IMR-90 (cell line): ENCODE measurements around the gene SLC39A3. TPM values are rescaled to one million over a fixed set of nuclear protein-coding genes. Genes with fewer than 3 reads are reported as not detected.

Experiments used
- ATAC-seq: fragments of 200-7000 bp; cut with Tn5 transposase; 2 replicates; pipeline ENCODE4 v1.9.1; 2020; ENCODE audit warnings: low read depth, mild to moderate bottlenecking, moderate library complexity
- BruUV-seq: library from RNA; stranded (reverse); fragments of 400-500 nt; replicated peaks from 2 replicates; lab custom pipeline; 2021; lab: Mats Ljungman, UMichigan
- CTCF ChIA-PET: fragments of 300-600 bp; formaldehyde crosslinking; extraction: SDS; loops from one replicate; lab custom pipeline; 2021; ENCODE audit warnings: antibody characterized with exemption; lab: Yijun Ruan, JAX
- POLR2A ChIA-PET: fragments of 300-600 bp; sonication (Branson Sonifier 250); formaldehyde crosslinking; loops from one replicate; lab custom pipeline; 2022; ENCODE audit warnings: antibody characterized with exemption; ENCODE audit not compliant: unreplicated experiment; lab: Charles Lee
- DNase-seq: peaks from one replicate; pipeline ENCODE4 v3.0.0; 2013
- H2AFZ ChIP-seq: replicated peaks from 2 replicates; pipeline ENCODE3; 2013; ENCODE audit warnings: low read length, mild to moderate bottlenecking; ENCODE audit not compliant: poor library complexity
- H2AK5ac ChIP-seq: 2 replicates; pipeline ENCODE4 v1.6.1; 2013; ENCODE audit warnings: low read depth, low read length, inconsistent platforms
- H2AK9ac ChIP-seq: replicated peaks from 2 replicates; pipeline ENCODE3; 2013; ENCODE audit warnings: mild to moderate bottlenecking, low read depth, low read length, moderate library complexity; ENCODE audit not compliant: poor library complexity
- H2BK120ac ChIP-seq: 2 replicates; pipeline ENCODE4 v1.6.1; 2013; ENCODE audit warnings: low read depth, low read length, inconsistent platforms
- H2BK15ac ChIP-seq: 3 replicates; pipeline ENCODE4 v1.6.1; 2013; ENCODE audit warnings: low read depth, low read length, inconsistent platforms
- H2BK20ac ChIP-seq: 2 replicates; pipeline ENCODE4 v1.6.1; 2013; ENCODE audit warnings: low read depth, mild to moderate bottlenecking, inconsistent platforms, low read length, moderate library complexity
- H2BK5ac ChIP-seq: 2 replicates; pipeline ENCODE4 v1.6.1; 2013; ENCODE audit warnings: mild to moderate bottlenecking, low read depth, low read length, inconsistent platforms; ENCODE audit not compliant: poor library complexity, severe bottlenecking
- H3K14ac ChIP-seq: replicated peaks from 2 replicates; pipeline ENCODE4 v1.6.1; 2013; ENCODE audit warnings: low read depth, low read length, inconsistent platforms
- H3K18ac ChIP-seq: 2 replicates; pipeline ENCODE4 v1.6.1; 2013; ENCODE audit warnings: low read depth, low read length, control low read depth
- H3K23ac ChIP-seq: 2 replicates; pipeline ENCODE4 v1.6.1; 2013; ENCODE audit warnings: low read depth, low read length, inconsistent platforms
- H3K27ac ChIP-seq: 2 replicates; pipeline ENCODE4 v1.5.1; 2013; ENCODE audit warnings: mild to moderate bottlenecking, control low read depth, low read length; ENCODE audit not compliant: insufficient read depth
- H3K27me3 ChIP-seq: 2 replicates; pipeline ENCODE4 v1.6.1; 2013; ENCODE audit warnings: low read length; ENCODE audit not compliant: control insufficient read depth, insufficient read depth
- H3K36me3 ChIP-seq: 2 replicates; pipeline ENCODE4 v1.6.1; 2013; ENCODE audit warnings: low read length, mixed read lengths; ENCODE audit not compliant: control insufficient read depth, insufficient read depth
- H3K4ac ChIP-seq: 2 replicates; pipeline ENCODE4 v1.6.1; 2013; ENCODE audit warnings: low read depth, low read length, inconsistent platforms
- H3K4me1 ChIP-seq: 2 replicates; pipeline ENCODE4 v1.6.1; 2013; ENCODE audit warnings: low read length, mixed read lengths; ENCODE audit not compliant: control insufficient read depth, insufficient read depth
- H3K4me2 ChIP-seq: 2 replicates; pipeline ENCODE4 v1.6.1; 2013; ENCODE audit warnings: low read depth, mild to moderate bottlenecking, control low read depth, low read length, moderate library complexity
- H3K4me3 ChIP-seq: 2 replicates; pipeline ENCODE4 v1.5.1; 2013; ENCODE audit warnings: low read depth, mild to moderate bottlenecking, control low read depth, low read length, moderate library complexity; ENCODE audit not compliant: insufficient read depth
- H3K56ac ChIP-seq: 2 replicates; pipeline ENCODE4 v1.6.1; 2013; ENCODE audit warnings: low read length, inconsistent platforms; ENCODE audit not compliant: insufficient read depth; ENCODE audit errors: extremely low read depth
- H3K79me1 ChIP-seq, 2 experiments: 2 replicates each; pipeline ENCODE4 v1.6.1; 2013; ENCODE audit warnings: low read length in 2 of 2, inconsistent platforms in 1 of 2, low read depth in 1 of 2
- H3K9ac ChIP-seq: 2 replicates; pipeline ENCODE4 v1.6.1; 2013; ENCODE audit warnings: low read depth, low read length, control low read depth
- H3K9me1 ChIP-seq: 2 replicates; pipeline ENCODE4 v1.6.1; 2013; ENCODE audit warnings: low read length, inconsistent platforms; ENCODE audit not compliant: insufficient read depth
- H3K9me3 ChIP-seq: 2 replicates; pipeline ENCODE4 v1.6.1; 2013; ENCODE audit warnings: low read length; ENCODE audit not compliant: control insufficient read depth, insufficient read depth
- H4K20me1 ChIP-seq: 2 replicates; pipeline ENCODE4 v1.6.1; 2013; ENCODE audit warnings: low read length, inconsistent platforms; ENCODE audit not compliant: insufficient read depth
- H4K5ac ChIP-seq: 2 replicates; pipeline ENCODE4 v1.6.1; 2013; ENCODE audit warnings: mild to moderate bottlenecking, low read depth, low read length, control low read depth
- H4K8ac ChIP-seq, 2 experiments: 2 replicates each; pipeline ENCODE4 v1.6.1; 2013; ENCODE audit warnings: low read depth in 2 of 2, low read length in 2 of 2, control low read depth in 1 of 2, inconsistent platforms in 1 of 2
- H4K91ac ChIP-seq: 2 replicates; pipeline ENCODE4 v1.6.1; 2013; ENCODE audit warnings: low read depth, low read length, inconsistent platforms; ENCODE audit not compliant: insufficient read depth
- MAZ ChIP-seq: IDR thresholded peaks from 2 replicates; pipeline ENCODE4 v1.6.1; 2012; ENCODE audit warnings: low read depth, mild to moderate bottlenecking, low read length, improper control_type of control experiment, moderate library complexity, borderline replicate concordance
- SMC3 ChIP-seq: fragments of 150-350 bp; IDR thresholded peaks from 2 replicates; pipeline ENCODE4 v1.6.1; 2016; ENCODE audit warnings: low read depth, mild to moderate bottlenecking, antibody characterized with exemption, low read length, moderate library complexity
- USF2 ChIP-seq: fragments of 150-350 bp; IDR thresholded peaks from 2 replicates; pipeline ENCODE4 v1.6.1; 2017; ENCODE audit warnings: mild to moderate bottlenecking, antibody characterized with exemption, low read length, low read depth
- WGBS, 2 experiments: methylation state at CpG; one replicate each; pipeline versions ENCODE4 v1.1.5 to v1.1.7; 2013; ENCODE audit warnings: missing lambda C conversion rate in 2 of 2; ENCODE audit not compliant: insufficient read length in 1 of 2; ENCODE audit errors: extremely low coverage in 2 of 2; 5-methylcytosine and 5-hydroxymethylcytosine counted together
- dilution Hi-C: fragments of 300-500 bp; cut with HindIII; formaldehyde crosslinking; loops from one replicate; pipeline ENCODE4 v1.14.3; 2018; ENCODE audit warnings: low sequenced_read_pairs; ENCODE audit not compliant: unreplicated experiment
- in situ Hi-C: fragments of 300-500 bp; cut with MboI; formaldehyde crosslinking; loops from 3 replicates; pipeline ENCODE4 v1.14.3; 2019; ENCODE audit warnings: low sequenced_read_pairs, inconsistent platforms, mixed read lengths
- intact Hi-C: fragments of 100-400 bp; cut with micrococcal nuclease; formaldehyde crosslinking; loops from 2 replicates; pipeline ENCODE4 v1.10.0; 2022
- polyA plus RNA-seq, 3 experiments: library from polyadenylated mRNA; depleted of rRNA; stranded (reverse); fragments of >200 nt; gene quantifications; 2 replicates each; pipeline ENCODE4 v1.2.3, GENCODE V29; 2012; ENCODE audit warnings: low replicate concordance in 1 of 3
- total RNA-seq: library from RNA; depleted of rRNA; stranded (reverse); fragments of >200 nt; gene quantifications from 2 replicates; pipeline ENCODE4 v1.2.3, GENCODE V29; 2012

SLC39A3 gene
- total and polyA plus RNA-seq, 2 of the 4 experiments (the other 2 are of a cell fraction): 12.4 to 38.2 TPM

GRCh38 chr19:2702170-2703076, 37.4 kb downstream of the SLC39A3 start, which contains the start of gene GNG7:
GNG7 (minus strand) TSS chr19:2702694; CDS start chr19:2520688, 182,006 bp downstream.
- H2BK15ac ChIP-seq: no peak within 1 kb of the TSS
- 4% methylated on average over 30 of the region's 77 CpGs; no CpG with 5 or more reads in 1 of the 2 experiments for whole genome bisulfite sequencing, 2 experiments
- dilution Hi-C loops: no loop called here

More at GRCh38 chr19:2702170-2703076, 37.4 kb downstream of the SLC39A3 start, which contains the start of gene GNG7:
- no peak within 1 kb of the TSS for H4K5ac ChIP-seq
- H2AK5ac ChIP-seq: no peak within 1 kb of the TSS
- peak within 1 kb of the TSS; percentile 78 for H3K4me2 ChIP-seq
- CTCF ChIA-PET: no interaction called here
- no peaks in the 10 kb centered on the region for H3K9me1 ChIP-seq
- H3K23ac ChIP-seq: 0 out of 2 replicates have a peak within 1 kb of the TSS, but pooled peaks have one; percentile 38
- no peak within 1 kb of the TSS for H3K27ac ChIP-seq
- H3K9ac ChIP-seq: no peak within 1 kb of the TSS; the same call in 1 of the 2 replicates
- H2AFZ ChIP-seq: peak within 1 kb of the TSS; percentile 88
- H2AK9ac ChIP-seq: no peak within 1 kb of the TSS
- H2BK120ac ChIP-seq: no peak within 1 kb of the TSS
- no peaks in the 10 kb centered on the region for H3K9me3 ChIP-seq
- H2BK20ac ChIP-seq: no peak within 1 kb of the TSS
- no peak within 1 kb of the TSS for H4K8ac ChIP-seq
- no peak within 1 kb of the TSS for H3K56ac ChIP-seq
- no peak within 1 kb of the TSS for H3K14ac ChIP-seq
- no peak within 1 kb of the TSS for H4K91ac ChIP-seq
- intact Hi-C loops: no loop called here
- H4K20me1 ChIP-seq: no peaks in the 10 kb centered on the region; the same call in 1 of the 2 replicates
- H3K4ac ChIP-seq: no peak within 1 kb of the TSS
- H3K27me3 ChIP-seq: peaks cover 38% of the 10 kb centered on the region
- H3K79me1 ChIP-seq: no peaks in the 10 kb centered on the region
- H2BK5ac ChIP-seq: no peak within 1 kb of the TSS
- POLR2A ChIA-PET: interaction anchor here (0.6 kb wide), 1 partner anchor 18 kb away, joined by 13 read pairs; no protein-coding TSS in a partner anchor
- peak; percentile 100 for ATAC-seq
- peak within 1 kb of the TSS; percentile 51 for H3K4me3 ChIP-seq
- peak; percentile 61 for DNase-seq
- no peaks in the 10 kb centered on the region for H3K4me1 ChIP-seq
- TF ChIP-seq USF2: no peak
- TF ChIP-seq SMC3: no peak
- peak; percentile 62; the same call in 1 of the 2 replicates for TF ChIP-seq MAZ
- H3K18ac ChIP-seq: no peak within 1 kb of the TSS
- BruUV-seq: no TSS peak
- no peaks in the 10 kb centered on the region for H3K36me3 ChIP-seq
- in situ Hi-C loops: no loop called here
